WTC11 (cell line): ENCODE results near the gene NRG2. TPM values are rescaled to one million over a fixed set of nuclear protein-coding genes. Genes with fewer than 3 reads are reported as not detected.

Experiments used
- ATAC-seq: fragments of 200-7000 bp; cut with Tn5 transposase; 2 replicates; pipeline ENCODE4 v1.10.0; 2021; ENCODE audit warnings: mild to moderate bottlenecking, moderate library complexity
- CTCF ChIA-PET: fragments of 300-600 bp; sonication (Branson Sonifier 250); formaldehyde crosslinking; loops from one replicate; lab custom pipeline; 2021; ENCODE audit warnings: antibody characterized with exemption; lab: Charles Lee
- POLR2A ChIA-PET: fragments of 350-600 bp; sonication (Branson Sonifier 250); formaldehyde crosslinking; loops from one replicate; lab custom pipeline; 2021; ENCODE audit warnings: antibody characterized with exemption; lab: Charles Lee
- DNase-seq: peaks from one replicate; pipeline ENCODE4 v3.0.0; 2021; ENCODE audit warnings: low spot score
- H3K27ac Mint-ChIP-seq: 2 replicates; pipeline ENCODE4 v1.8.0; 2021; ENCODE audit warnings: mixed read lengths
- H3K27me3 Mint-ChIP-seq: 2 replicates; pipeline ENCODE4 v1.8.0; 2021; ENCODE audit warnings: low read depth, mild to moderate bottlenecking, moderate library complexity, mixed read lengths
- H3K36me3 Mint-ChIP-seq: 2 replicates; pipeline ENCODE4 v1.8.0; 2021; ENCODE audit warnings: mixed read lengths
- H3K4me1 Mint-ChIP-seq: 2 replicates; pipeline ENCODE4 v1.8.0; 2022; ENCODE audit warnings: mixed read lengths
- H3K4me3 Mint-ChIP-seq: 2 replicates; pipeline ENCODE4 v1.8.0; 2021; ENCODE audit warnings: mild to moderate bottlenecking, moderate library complexity, mixed read lengths
- H3K9me3 Mint-ChIP-seq: 2 replicates; pipeline ENCODE4 v1.8.0; 2021; ENCODE audit warnings: mixed read lengths
- ATF3 ChIP-seq: sonication (generic); formaldehyde crosslinking; conservative IDR thresholded peaks from 2 replicates; pipeline ENCODE4 v1.8.1; 2022; ENCODE audit warnings: mild to moderate bottlenecking, missing genetic modification reagents
- E2F4 ChIP-seq: sonication (generic); formaldehyde crosslinking; IDR thresholded peaks from 2 replicates; pipeline ENCODE4 v1.8.1; 2022; ENCODE audit warnings: low read depth, mild to moderate bottlenecking, moderate library complexity, missing genetic modification reagents, borderline replicate concordance
- ESRRA ChIP-seq: sonication (generic); formaldehyde crosslinking; IDR thresholded peaks from 2 replicates; pipeline ENCODE4 v1.8.1; 2022; ENCODE audit warnings: mild to moderate bottlenecking, missing genetic modification reagents, borderline replicate concordance
- FOXJ3 ChIP-seq: sonication (generic); formaldehyde crosslinking; IDR thresholded peaks from 2 replicates; pipeline ENCODE4 v1.9.0; 2021; ENCODE audit warnings: missing genetic modification reagents, mild to moderate bottlenecking, borderline replicate concordance
- GRHL2 ChIP-seq: fragments of 250-450 bp; sonication (Bioruptor Pico); IDR thresholded peaks from 2 replicates; pipeline ENCODE4 v1.8.0; 2022; ENCODE audit warnings: mild to moderate bottlenecking, moderate library complexity; ENCODE audit not compliant: insufficient replicate concordance, severe bottlenecking
- IRF1 ChIP-seq: sonication (generic); formaldehyde crosslinking; IDR thresholded peaks from 2 replicates; pipeline ENCODE4 v1.8.0; 2023; ENCODE audit warnings: missing genetic modification reagents
- JUN ChIP-seq: sonication (generic); formaldehyde crosslinking; IDR thresholded peaks from 2 replicates; pipeline ENCODE4 v1.8.0; 2023; ENCODE audit warnings: mild to moderate bottlenecking, missing genetic modification reagents
- NR3C1 ChIP-seq: sonication (generic); formaldehyde crosslinking; conservative IDR thresholded peaks from 2 replicates; pipeline ENCODE4 v1.8.1; 2023; ENCODE audit warnings: low read depth, mild to moderate bottlenecking, missing genetic modification reagents
- RORB ChIP-seq: fragments of 250-450 bp; sonication (Bioruptor Pico); IDR thresholded peaks from 2 replicates; pipeline ENCODE4 v1.9.0; 2021; ENCODE audit warnings: mild to moderate bottlenecking
- TEAD4 ChIP-seq: sonication (generic); formaldehyde crosslinking; IDR thresholded peaks from 2 replicates; pipeline ENCODE4 v1.8.0; 2022; ENCODE audit warnings: mild to moderate bottlenecking, missing genetic modification reagents
- USF2 ChIP-seq: sonication (generic); formaldehyde crosslinking; IDR thresholded peaks from 2 replicates; pipeline ENCODE4 v1.8.1; 2023; ENCODE audit warnings: mild to moderate bottlenecking, missing genetic modification reagents, moderate library complexity
- ZNF263 ChIP-seq: sonication (generic); formaldehyde crosslinking; IDR thresholded peaks from 2 replicates; pipeline ENCODE4 v1.8.1; 2022; ENCODE audit warnings: low read depth, mild to moderate bottlenecking, moderate library complexity, missing genetic modification reagents
- ZNF281 ChIP-seq: sonication (generic); formaldehyde crosslinking; IDR thresholded peaks from 2 replicates; pipeline ENCODE4 v1.8.0; 2023; ENCODE audit warnings: mild to moderate bottlenecking, missing genetic modification reagents
- ZNF423 ChIP-seq: fragments of 250-450 bp; sonication (Bioruptor Pico); IDR thresholded peaks from 2 replicates; pipeline ENCODE4 v2.1.2; 2022; ENCODE audit warnings: mild to moderate bottlenecking, moderate library complexity
- total RNA-seq: library from RNA; stranded (reverse); gene quantifications from 3 replicates; pipeline ENCODE4 v1.2.3, GENCODE V29; 2021

NRG2 gene
- total RNA-seq, 1 experiment from 2014 or later, result 0.44 TPM

- no peak overlapping the region for H3K4me3 Mint-ChIP-seq
- CTCF ChIA-PET, result interaction anchor here (0.6 to 4.7 kb wide), 7 partner anchors 9 to 208 kb away, joined by 3 to 59 read pairs (median 3); partner anchors contain the start of gene NRG2
- no peak for TF ChIP-seq JUN
- TF ChIP-seq ZNF423, result no peak
- TF ChIP-seq TEAD4 (CRISPR knock-in tag), result no peak
- no peak for TF ChIP-seq NR3C1 (CRISPR knock-in tag)
- no peak for TF ChIP-seq ESRRA (CRISPR knock-in tag)
- TF ChIP-seq, all 79 proteins: peak for 0
- Mint-ChIP-seq H3K27me3 (peaks cover 19% of the 10 kb centered on the region), H3K27ac (no peak overlapping the region), H3K4me1 (peaks cover 10% of the 10 kb centered on the region), H3K36me3 (no peaks in the 10 kb centered on the region), H3K9me3 (no peaks in the 10 kb centered on the region)
- no peak for ATAC-seq
- POLR2A ChIA-PET, result no interaction called here
- DNase-seq, result no peak
These were observed 60.2 kb downstream of the NRG2 start for GRCh38 chr5:139982975-139983240.

- peak; percentile 68 for TF ChIP-seq USF2 (CRISPR knock-in tag)
- TF ChIP-seq GRHL2 (CRISPR knock-in tag), result no peak
- POLR2A ChIA-PET, result no interaction called here
- peak overlapping the region; percentile 20; the same call in 1 of the 2 replicates for H3K27ac Mint-ChIP-seq
- H3K9me3 Mint-ChIP-seq, result no peaks in the 10 kb centered on the region
- H3K27me3 Mint-ChIP-seq, result peaks cover 21% of the 10 kb centered on the region
- peaks cover 10% of the 10 kb centered on the region for H3K4me1 Mint-ChIP-seq
- no peak overlapping the region for H3K4me3 Mint-ChIP-seq
- CTCF ChIA-PET, result interaction anchor here (0.6 to 4.7 kb wide), 8 partner anchors 8 to 216 kb away, joined by 3 to 59 read pairs (median 3); partner anchors contain the start of gene NRG2
- no peaks in the 10 kb centered on the region for H3K36me3 Mint-ChIP-seq
- DNase-seq, result no peak
- ATAC-seq, result peak; percentile 48
These were observed 60.7 kb downstream of the NRG2 start for GRCh38 chr5:139982157-139982974.

- H3K9me3 Mint-ChIP-seq, result no peaks in the 10 kb centered on the region
- H3K27me3 Mint-ChIP-seq, result peaks cover 23% of the 10 kb centered on the region
- H3K4me1 Mint-ChIP-seq, result peaks cover 10% of the 10 kb centered on the region
- no peaks in the 10 kb centered on the region for H3K36me3 Mint-ChIP-seq
- POLR2A ChIA-PET, result no interaction called here
- no peak for ATAC-seq
- DNase-seq, result no peak
- H3K27ac Mint-ChIP-seq, result no peak overlapping the region
- no peak for TF ChIP-seq NR3C1 (CRISPR knock-in tag)
- TF ChIP-seq ATF3 (CRISPR knock-in tag), result no peak
- no peak for TF ChIP-seq FOXJ3 (CRISPR knock-in tag)
- TF ChIP-seq ZNF281 (CRISPR knock-in tag), result no peak
- TF ChIP-seq, all 79 proteins: peak for 0
- no peak overlapping the region for H3K4me3 Mint-ChIP-seq
- CTCF ChIA-PET, result interaction anchor here (0.9 to 4.7 kb wide), 6 partner anchors 10 to 206 kb away, joined by 3 to 59 read pairs (median 6); no protein-coding TSS in a partner anchor
These were observed 62.3 kb downstream of the NRG2 start for GRCh38 chr5:139980765-139981164.

GRCh38 chr5:139979943-139980342 lies 63.2 kb downstream of the NRG2 start:
- DNase-seq, result no peak
- H3K27ac Mint-ChIP-seq, result no peak overlapping the region
- H3K27me3 Mint-ChIP-seq, result peaks cover 23% of the 10 kb centered on the region
- no peak overlapping the region for H3K4me3 Mint-ChIP-seq
- ChIA-PET CTCF (interaction anchor here (0.6 to 4.7 kb wide), 7 partner anchors 11 to 205 kb away, joined by 3 to 59 read pairs (median 4); no protein-coding TSS in a partner anchor), POLR2A (interaction anchor here (0.7 kb wide), 2 partner anchors 113 to 197 kb away, joined by 3 to 4 read pairs; no protein-coding TSS in a partner anchor)
- H3K36me3 Mint-ChIP-seq, result no peaks in the 10 kb centered on the region
- ATAC-seq, result no peak
- TF ChIP-seq ZNF281 (CRISPR knock-in tag), result no peak
- no peak for TF ChIP-seq E2F4 (CRISPR knock-in tag)
- TF ChIP-seq TEAD4 (CRISPR knock-in tag), result no peak
- TF ChIP-seq ZNF263 (CRISPR knock-in tag), result no peak
- TF ChIP-seq IRF1, result no peak
- no peak for TF ChIP-seq RORB (CRISPR knock-in tag)
- no peaks in the 10 kb centered on the region for H3K9me3 Mint-ChIP-seq
- H3K4me1 Mint-ChIP-seq, result peaks cover 10% of the 10 kb centered on the region
